ENCODE results near the gene ST6GALNAC4.

ST6GALNAC4 gene

DNA sequence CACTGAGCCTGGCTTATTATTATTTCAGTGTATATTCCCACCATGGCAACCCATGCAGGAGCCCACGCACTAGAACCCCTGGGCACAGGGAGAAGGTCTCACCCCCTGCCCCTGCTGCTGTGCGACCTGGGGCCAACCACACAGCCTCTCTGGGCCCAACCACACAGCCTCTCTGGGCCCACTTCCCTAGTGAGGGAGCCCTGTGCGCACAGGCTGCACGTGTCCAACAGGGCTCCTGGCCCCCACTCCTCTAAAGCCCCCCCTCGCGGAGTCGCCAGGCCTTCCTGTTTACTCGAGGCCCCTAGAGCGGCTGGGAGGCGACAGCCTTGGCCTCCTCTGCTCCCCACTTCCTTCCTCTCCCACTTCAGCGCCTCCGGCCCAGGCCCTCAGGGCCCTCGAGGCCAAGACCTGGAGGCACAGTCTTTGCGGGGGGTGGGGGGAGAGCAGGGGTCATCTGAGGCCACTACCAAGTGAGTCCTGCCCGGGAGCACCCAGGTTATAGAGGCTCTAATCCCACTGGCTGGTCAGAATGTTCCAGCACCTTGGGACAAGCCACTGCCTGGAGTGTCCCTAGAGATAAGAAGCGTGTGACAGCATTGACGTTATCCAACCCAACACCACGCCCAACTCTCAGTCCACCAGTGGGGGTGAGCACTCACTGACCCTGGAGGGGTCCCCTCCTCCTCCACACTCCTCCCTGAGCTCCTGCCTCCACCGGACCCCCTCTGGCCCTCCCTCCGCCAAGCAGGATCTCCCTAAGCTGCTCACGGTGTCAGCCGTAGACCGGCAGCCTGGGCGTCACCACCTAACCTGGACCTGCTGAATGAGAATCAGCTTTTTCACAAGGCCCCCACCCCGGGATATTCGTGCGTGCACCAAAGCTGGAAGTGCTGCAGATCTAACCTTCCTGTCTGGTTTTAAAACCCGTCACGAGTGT, 54.5 kb downstream of the ST6GALNAC4 start:
- TF ChIP-seq, protein P1, sequence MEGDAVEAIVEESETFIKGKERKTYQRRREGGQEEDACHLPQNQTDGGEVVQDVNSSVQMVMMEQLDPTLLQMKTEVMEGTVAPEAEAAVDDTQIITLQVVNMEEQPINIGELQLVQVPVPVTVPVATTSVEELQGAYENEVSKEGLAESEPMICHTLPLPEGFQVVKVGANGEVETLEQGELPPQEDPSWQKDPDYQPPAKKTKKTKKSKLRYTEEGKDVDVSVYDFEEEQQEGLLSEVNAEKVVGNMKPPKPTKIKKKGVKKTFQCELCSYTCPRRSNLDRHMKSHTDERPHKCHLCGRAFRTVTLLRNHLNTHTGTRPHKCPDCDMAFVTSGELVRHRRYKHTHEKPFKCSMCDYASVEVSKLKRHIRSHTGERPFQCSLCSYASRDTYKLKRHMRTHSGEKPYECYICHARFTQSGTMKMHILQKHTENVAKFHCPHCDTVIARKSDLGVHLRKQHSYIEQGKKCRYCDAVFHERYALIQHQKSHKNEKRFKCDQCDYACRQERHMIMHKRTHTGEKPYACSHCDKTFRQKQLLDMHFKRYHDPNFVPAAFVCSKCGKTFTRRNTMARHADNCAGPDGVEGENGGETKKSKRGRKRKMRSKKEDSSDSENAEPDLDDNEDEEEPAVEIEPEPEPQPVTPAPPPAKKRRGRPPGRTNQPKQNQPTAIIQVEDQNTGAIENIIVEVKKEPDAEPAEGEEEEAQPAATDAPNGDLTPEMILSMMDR (IDR thresholded peaks at IDR 0.05; ENCODE audit: borderline replicate concordance, control extremely low read depth, extremely low read depth, insufficient read depth, missing control alignments), result no peak
- peak; percentile 72 for DNase-seq (ENCODE audit: low spot score)
- in situ Hi-C loops (cut with MboI; ENCODE audit: low sequenced_read_pairs, unreplicated experiment), result no loop called here

DNA sequence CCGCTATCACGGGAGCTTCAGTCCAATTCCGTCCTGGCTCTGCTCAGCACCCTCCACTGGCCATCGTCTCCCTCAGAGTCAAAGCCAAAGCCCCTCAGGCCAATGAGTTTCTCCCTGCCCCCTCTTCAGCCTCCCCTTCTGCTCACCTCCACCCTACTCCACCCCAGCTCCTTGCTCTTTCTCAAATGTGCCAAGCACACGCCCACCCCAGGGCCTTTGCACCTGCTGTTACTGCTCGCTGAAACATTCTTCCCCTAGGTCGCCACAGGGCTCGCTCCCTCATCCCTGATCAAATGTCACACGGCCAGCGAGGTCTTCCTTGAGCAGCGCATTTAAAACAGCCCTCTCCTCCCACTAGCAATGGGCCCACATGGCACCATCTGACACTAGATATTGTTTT, 56.1 kb downstream of the ST6GALNAC4 start:
- no peak for DNase-seq (ENCODE audit: low spot score)
- in situ Hi-C loops (cut with MboI; ENCODE audit: low sequenced_read_pairs, unreplicated experiment), result no loop called here
- TF ChIP-seq, protein P1 (IDR thresholded peaks at IDR 0.05; ENCODE audit: borderline replicate concordance, control extremely low read depth, extremely low read depth, insufficient read depth, missing control alignments), result no peak

DNA sequence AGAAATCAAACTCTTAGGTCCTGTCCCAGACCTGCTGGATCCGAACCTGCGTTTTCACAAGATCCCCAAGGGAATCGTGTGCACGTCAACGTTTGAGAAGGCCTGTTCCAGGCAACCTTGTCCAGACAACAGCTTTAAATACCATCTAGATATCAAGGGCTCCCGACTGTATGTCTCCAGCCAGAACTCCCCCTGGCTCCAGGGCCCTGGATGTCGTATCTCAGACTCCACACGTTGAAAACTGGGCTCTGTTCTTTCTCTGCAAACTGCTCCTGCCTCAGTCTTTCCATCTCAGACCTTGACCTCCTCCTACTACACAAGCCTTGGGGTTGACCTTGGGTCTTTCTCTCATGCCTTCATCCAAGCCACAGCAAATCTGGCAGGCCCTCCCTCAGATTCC, 56.6 kb downstream of the ST6GALNAC4 start:
- TF ChIP-seq, protein P1 (IDR thresholded peaks at IDR 0.05; ENCODE audit: borderline replicate concordance, control extremely low read depth, extremely low read depth, insufficient read depth, missing control alignments), result no peak
- DNase-seq (ENCODE audit: low spot score), result no peak
- in situ Hi-C loops (cut with MboI; ENCODE audit: low sequenced_read_pairs, unreplicated experiment), result no loop called here

DNA sequence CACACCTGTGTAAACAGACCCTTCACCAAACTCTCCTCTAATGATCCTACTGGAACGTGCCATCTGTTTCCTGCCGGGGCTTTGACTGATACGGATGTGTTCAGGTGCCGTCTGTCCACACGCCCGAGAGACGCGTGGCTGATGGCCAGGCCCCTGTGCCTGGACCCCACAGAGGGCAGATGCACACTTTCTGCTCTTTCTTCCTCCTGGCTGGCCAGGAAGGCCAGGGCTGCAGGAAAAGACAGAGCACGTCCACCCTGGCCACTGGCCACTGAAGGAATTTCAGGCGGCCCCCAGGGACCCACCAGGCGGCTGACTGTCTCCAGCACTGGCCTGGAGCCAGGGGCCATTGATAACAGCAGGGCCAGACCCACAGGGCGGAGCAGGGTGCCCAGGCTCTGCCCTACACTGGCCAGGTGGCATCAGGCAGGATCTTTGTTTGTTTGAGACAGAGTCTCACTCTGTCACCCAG, 58.8 kb downstream of the ST6GALNAC4 start:
- no peak for DNase-seq (ENCODE audit: low spot score)
- in situ Hi-C loops (cut with MboI; ENCODE audit: low sequenced_read_pairs, unreplicated experiment), result no loop called here
- TF ChIP-seq, protein P1 (IDR thresholded peaks at IDR 0.05; ENCODE audit: borderline replicate concordance, control extremely low read depth, extremely low read depth, insufficient read depth, missing control alignments), result no peak

Measured in GM13976 (cell line).